Measurements from ENCODE around the gene DDI1. TPM values are rescaled to one million over a fixed set of nuclear protein-coding genes. Genes with fewer than 3 reads are reported as not detected.

The DDI1 gene
- total and polyA plus RNA-seq, 2 of the 13 experiments (the other 11 are each of a cell fraction or from before 2014, with no cell fraction given): not detected

DNA sequence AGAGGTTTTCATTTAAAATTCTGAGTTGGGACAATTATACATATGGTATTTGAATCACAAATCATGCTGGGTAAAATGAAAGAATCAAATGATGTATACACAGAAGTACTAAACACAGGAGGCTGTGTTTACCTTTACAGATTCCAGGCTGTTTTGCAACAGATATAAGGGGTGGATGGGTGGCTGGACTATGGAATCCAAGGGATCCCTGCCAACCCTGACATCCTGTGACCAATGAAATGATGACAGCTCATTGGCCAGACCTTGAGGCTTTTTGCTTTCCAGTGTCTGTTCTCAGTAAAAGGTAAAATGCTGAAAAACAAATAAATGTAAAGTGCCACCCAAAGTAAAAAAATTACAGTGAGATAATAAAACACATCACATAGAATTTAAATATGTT is 3.3 kb upstream of the DDI1 start (continued):
- TF ChIP-seq, protein P1, sequence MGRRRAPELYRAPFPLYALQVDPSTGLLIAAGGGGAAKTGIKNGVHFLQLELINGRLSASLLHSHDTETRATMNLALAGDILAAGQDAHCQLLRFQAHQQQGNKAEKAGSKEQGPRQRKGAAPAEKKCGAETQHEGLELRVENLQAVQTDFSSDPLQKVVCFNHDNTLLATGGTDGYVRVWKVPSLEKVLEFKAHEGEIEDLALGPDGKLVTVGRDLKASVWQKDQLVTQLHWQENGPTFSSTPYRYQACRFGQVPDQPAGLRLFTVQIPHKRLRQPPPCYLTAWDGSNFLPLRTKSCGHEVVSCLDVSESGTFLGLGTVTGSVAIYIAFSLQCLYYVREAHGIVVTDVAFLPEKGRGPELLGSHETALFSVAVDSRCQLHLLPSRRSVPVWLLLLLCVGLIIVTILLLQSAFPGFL (CRISPR knock-in tag; IDR thresholded peaks at IDR 0.05): no peak
- TF ChIP-seq KDM1A (CRISPR knock-in tag; IDR thresholded peaks at IDR 0.05): no peak
- no peak for TF ChIP-seq HOXA9 (CRISPR knock-in tag; IDR thresholded peaks at IDR 0.05; ENCODE audit: borderline replicate concordance)
- TF ChIP-seq ZFAT (CRISPR knock-in tag; conservative IDR thresholded peaks at IDR 0.05): no peak
- TF ChIP-seq EED (CRISPR knock-in tag; IDR thresholded peaks at IDR 0.05): no peak
- TF ChIP-seq NFIB (CRISPR knock-in tag; IDR thresholded peaks at IDR 0.05; ENCODE audit: borderline replicate concordance): no peak
- TF ChIP-seq, protein P2, sequence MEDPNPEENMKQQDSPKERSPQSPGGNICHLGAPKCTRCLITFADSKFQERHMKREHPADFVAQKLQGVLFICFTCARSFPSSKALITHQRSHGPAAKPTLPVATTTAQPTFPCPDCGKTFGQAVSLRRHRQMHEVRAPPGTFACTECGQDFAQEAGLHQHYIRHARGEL (CRISPR knock-in tag; IDR thresholded peaks at IDR 0.05): no peak
- TF ChIP-seq ZNF781 (CRISPR knock-in tag; IDR thresholded peaks at IDR 0.05; ENCODE audit: borderline replicate concordance, not compliant biosample characterization): no peak
- no peak for TF ChIP-seq MED13 (CRISPR knock-in tag; IDR thresholded peaks at IDR 0.05)
- TF ChIP-seq, protein P3, sequence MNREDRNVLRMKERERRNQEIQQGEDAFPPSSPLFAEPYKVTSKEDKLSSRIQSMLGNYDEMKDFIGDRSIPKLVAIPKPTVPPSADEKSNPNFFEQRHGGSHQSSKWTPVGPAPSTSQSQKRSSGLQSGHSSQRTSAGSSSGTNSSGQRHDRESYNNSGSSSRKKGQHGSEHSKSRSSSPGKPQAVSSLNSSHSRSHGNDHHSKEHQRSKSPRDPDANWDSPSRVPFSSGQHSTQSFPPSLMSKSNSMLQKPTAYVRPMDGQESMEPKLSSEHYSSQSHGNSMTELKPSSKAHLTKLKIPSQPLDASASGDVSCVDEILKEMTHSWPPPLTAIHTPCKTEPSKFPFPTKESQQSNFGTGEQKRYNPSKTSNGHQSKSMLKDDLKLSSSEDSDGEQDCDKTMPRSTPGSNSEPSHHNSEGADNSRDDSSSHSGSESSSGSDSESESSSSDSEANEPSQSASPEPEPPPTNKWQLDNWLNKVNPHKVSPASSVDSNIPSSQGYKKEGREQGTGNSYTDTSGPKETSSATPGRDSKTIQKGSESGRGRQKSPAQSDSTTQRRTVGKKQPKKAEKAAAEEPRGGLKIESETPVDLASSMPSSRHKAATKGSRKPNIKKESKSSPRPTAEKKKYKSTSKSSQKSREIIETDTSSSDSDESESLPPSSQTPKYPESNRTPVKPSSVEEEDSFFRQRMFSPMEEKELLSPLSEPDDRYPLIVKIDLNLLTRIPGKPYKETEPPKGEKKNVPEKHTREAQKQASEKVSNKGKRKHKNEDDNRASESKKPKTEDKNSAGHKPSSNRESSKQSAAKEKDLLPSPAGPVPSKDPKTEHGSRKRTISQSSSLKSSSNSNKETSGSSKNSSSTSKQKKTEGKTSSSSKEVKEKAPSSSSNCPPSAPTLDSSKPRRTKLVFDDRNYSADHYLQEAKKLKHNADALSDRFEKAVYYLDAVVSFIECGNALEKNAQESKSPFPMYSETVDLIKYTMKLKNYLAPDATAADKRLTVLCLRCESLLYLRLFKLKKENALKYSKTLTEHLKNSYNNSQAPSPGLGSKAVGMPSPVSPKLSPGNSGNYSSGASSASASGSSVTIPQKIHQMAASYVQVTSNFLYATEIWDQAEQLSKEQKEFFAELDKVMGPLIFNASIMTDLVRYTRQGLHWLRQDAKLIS (CRISPR knock-in tag; IDR thresholded peaks at IDR 0.05): no peak
- no peak for TF ChIP-seq ZNF749 (CRISPR knock-in tag; IDR thresholded peaks at IDR 0.05; ENCODE audit: borderline replicate concordance)
- no peak for TF ChIP-seq SRY (CRISPR knock-in tag; IDR thresholded peaks at IDR 0.05)
- TF ChIP-seq SRSF4 (IDR thresholded peaks at IDR 0.05; ENCODE audit: low read depth, low read length, poor library complexity, severe bottlenecking): no peak
- no peak for TF ChIP-seq SMARCE1 (IDR thresholded peaks at IDR 0.05; ENCODE audit: borderline replicate concordance)
- no peak for TF ChIP-seq ZBTB7B (CRISPR knock-in tag; IDR thresholded peaks at IDR 0.05)
- TF ChIP-seq, protein P4, sequence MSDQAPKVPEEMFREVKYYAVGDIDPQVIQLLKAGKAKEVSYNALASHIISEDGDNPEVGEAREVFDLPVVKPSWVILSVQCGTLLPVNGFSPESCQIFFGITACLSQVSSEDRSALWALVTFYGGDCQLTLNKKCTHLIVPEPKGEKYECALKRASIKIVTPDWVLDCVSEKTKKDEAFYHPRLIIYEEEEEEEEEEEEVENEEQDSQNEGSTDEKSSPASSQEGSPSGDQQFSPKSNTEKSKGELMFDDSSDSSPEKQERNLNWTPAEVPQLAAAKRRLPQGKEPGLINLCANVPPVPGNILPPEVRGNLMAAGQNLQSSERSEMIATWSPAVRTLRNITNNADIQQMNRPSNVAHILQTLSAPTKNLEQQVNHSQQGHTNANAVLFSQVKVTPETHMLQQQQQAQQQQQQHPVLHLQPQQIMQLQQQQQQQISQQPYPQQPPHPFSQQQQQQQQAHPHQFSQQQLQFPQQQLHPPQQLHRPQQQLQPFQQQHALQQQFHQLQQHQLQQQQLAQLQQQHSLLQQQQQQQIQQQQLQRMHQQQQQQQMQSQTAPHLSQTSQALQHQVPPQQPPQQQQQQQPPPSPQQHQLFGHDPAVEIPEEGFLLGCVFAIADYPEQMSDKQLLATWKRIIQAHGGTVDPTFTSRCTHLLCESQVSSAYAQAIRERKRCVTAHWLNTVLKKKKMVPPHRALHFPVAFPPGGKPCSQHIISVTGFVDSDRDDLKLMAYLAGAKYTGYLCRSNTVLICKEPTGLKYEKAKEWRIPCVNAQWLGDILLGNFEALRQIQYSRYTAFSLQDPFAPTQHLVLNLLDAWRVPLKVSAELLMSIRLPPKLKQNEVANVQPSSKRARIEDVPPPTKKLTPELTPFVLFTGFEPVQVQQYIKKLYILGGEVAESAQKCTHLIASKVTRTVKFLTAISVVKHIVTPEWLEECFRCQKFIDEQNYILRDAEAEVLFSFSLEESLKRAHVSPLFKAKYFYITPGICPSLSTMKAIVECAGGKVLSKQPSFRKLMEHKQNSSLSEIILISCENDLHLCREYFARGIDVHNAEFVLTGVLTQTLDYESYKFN (CRISPR knock-in tag; conservative IDR thresholded peaks at IDR 0.05): peak; percentile 52; the same call in 1 of the 2 replicates
- no peak for TF ChIP-seq XBP1 (CRISPR knock-in tag; IDR thresholded peaks at IDR 0.05)
- TF ChIP-seq, protein P5, sequence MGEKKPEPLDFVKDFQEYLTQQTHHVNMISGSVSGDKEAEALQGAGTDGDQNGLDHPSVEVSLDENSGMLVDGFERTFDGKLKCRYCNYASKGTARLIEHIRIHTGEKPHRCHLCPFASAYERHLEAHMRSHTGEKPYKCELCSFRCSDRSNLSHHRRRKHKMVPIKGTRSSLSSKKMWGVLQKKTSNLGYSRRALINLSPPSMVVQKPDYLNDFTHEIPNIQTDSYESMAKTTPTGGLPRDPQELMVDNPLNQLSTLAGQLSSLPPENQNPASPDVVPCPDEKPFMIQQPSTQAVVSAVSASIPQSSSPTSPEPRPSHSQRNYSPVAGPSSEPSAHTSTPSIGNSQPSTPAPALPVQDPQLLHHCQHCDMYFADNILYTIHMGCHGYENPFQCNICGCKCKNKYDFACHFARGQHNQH (CRISPR knock-in tag; IDR thresholded peaks at IDR 0.05): no peak
- TF ChIP-seq, protein P6, sequence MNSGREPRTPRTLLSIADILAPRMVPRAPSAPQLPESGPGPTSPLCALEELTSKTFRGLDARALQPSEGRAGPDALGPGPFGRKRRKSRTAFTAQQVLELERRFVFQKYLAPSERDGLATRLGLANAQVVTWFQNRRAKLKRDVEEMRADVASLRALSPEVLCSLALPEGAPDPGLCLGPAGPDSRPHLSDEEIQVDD (CRISPR knock-in tag; IDR thresholded peaks at IDR 0.05; ENCODE audit: borderline replicate concordance): no peak
- TF ChIP-seq SKI (IDR thresholded peaks at IDR 0.05; ENCODE audit: partially characterized antibody): no peak
- TF ChIP-seq HNRNPL (IDR thresholded peaks at IDR 0.05; ENCODE audit: low read depth, low read length): no peak
